IPS-15b (cell line): ENCODE measurements around the gene OR1I1.
"Not testable (repeated sequence)": the region's sequence is repeated elsewhere in the genome, so short reads cannot be mapped to it uniquely, and the experiment has no call there.

Source experiments
- H3K27me3 ChIP-seq: one replicate; pipeline ENCODE4 v1.6.1; 2013; ENCODE audit warnings: low read length; ENCODE audit not compliant: control insufficient read depth, insufficient read depth
- H3K36me3 ChIP-seq: one replicate; pipeline ENCODE4 v1.6.1; 2013; ENCODE audit warnings: low read length; ENCODE audit not compliant: control insufficient read depth, insufficient read depth
- H3K4me1 ChIP-seq: one replicate; pipeline ENCODE4 v1.6.1; 2013; ENCODE audit warnings: mild to moderate bottlenecking, low read length; ENCODE audit not compliant: control insufficient read depth, insufficient read depth
- H3K4me3 ChIP-seq: one replicate; pipeline ENCODE4 v1.5.1; 2013; ENCODE audit warnings: low read depth, low read length
- H3K9ac ChIP-seq: one replicate; pipeline ENCODE4 v1.6.1; 2013; ENCODE audit warnings: low read depth, mild to moderate bottlenecking, low read length
- H3K9me3 ChIP-seq: one replicate; pipeline ENCODE4 v1.6.1; 2013; ENCODE audit warnings: mild to moderate bottlenecking, low read length; ENCODE audit not compliant: control insufficient read depth, insufficient read depth

OR1I1 gene

GRCh38 chr19:15070386-15070785 is 11.6 kb upstream of the OR1I1 start:
- not testable (repeated sequence) for H3K9me3 ChIP-seq, H3K4me3 ChIP-seq, H3K9ac ChIP-seq, H3K4me1 ChIP-seq, H3K27me3 ChIP-seq, H3K36me3 ChIP-seq

GRCh38 chr19:15072930-15073647 is 8.9 kb upstream of the OR1I1 start:
- no peaks in the 10 kb centered on the region for H3K36me3 ChIP-seq
- no peaks in the 10 kb centered on the region for H3K4me1 ChIP-seq
- no peaks in the 10 kb centered on the region for H3K9me3 ChIP-seq
- H3K4me3 ChIP-seq = no peak overlapping the region
- no peaks in the 10 kb centered on the region for H3K27me3 ChIP-seq
- no peak overlapping the region for H3K9ac ChIP-seq

- Histone ChIP-seq H3K9ac (no peak overlapping the region), H3K27me3 (no peaks in the 10 kb centered on the region), H3K36me3 (no peaks in the 10 kb centered on the region), H3K4me3 (no peak overlapping the region), H3K4me1 (no peaks in the 10 kb centered on the region), H3K9me3 (no peaks in the 10 kb centered on the region)
Measured at GRCh38 chr19:15074371-15074770, 7.6 kb upstream of the OR1I1 start.

GRCh38 chr19:15075806-15076205 is 6.2 kb upstream of the OR1I1 start:
- H3K36me3 ChIP-seq = no peaks in the 10 kb centered on the region
- H3K27me3 ChIP-seq = peaks cover 4% of the 10 kb centered on the region
- H3K9me3 ChIP-seq = no peaks in the 10 kb centered on the region
- no peak overlapping the region for H3K4me3 ChIP-seq
- no peaks in the 10 kb centered on the region for H3K4me1 ChIP-seq
- no peak overlapping the region for H3K9ac ChIP-seq

GRCh38 chr19:15080002-15080401 is 2.0 kb upstream of the OR1I1 start:
- H3K27me3 ChIP-seq, H3K9ac ChIP-seq, H3K36me3 ChIP-seq, H3K4me3 ChIP-seq, H3K9me3 ChIP-seq, H3K4me1 ChIP-seq: not testable (repeated sequence)

GRCh38 chr19:15087182-15087581 is 5.2 kb downstream of the OR1I1 start:
- Histone ChIP-seq H3K4me3 (no peak overlapping the region), H3K9me3 (no peaks in the 10 kb centered on the region), H3K4me1 (no peaks in the 10 kb centered on the region), H3K27me3 (peaks cover 14% of the 10 kb centered on the region), H3K36me3 (no peaks in the 10 kb centered on the region), H3K9ac (no peak overlapping the region)

- Histone ChIP-seq H3K9ac (no peak overlapping the region), H3K4me1 (no peaks in the 10 kb centered on the region), H3K27me3 (peaks cover 10% of the 10 kb centered on the region), H3K36me3 (no peaks in the 10 kb centered on the region), H3K9me3 (no peaks in the 10 kb centered on the region), H3K4me3 (peak overlapping the region; percentile 30)
Measured at GRCh38 chr19:15091918-15092753, 10.1 kb downstream of the OR1I1 start.

- no peaks in the 10 kb centered on the region for H3K4me1 ChIP-seq
- H3K36me3 ChIP-seq = no peaks in the 10 kb centered on the region
- no peaks in the 10 kb centered on the region for H3K9me3 ChIP-seq
- H3K9ac ChIP-seq = no peak overlapping the region
- H3K4me3 ChIP-seq = no peak overlapping the region
- H3K27me3 ChIP-seq = peaks cover 3% of the 10 kb centered on the region
Measured at GRCh38 chr19:15093001-15093400, 11.0 kb downstream of the OR1I1 start.

- Histone ChIP-seq H3K36me3 (no peaks in the 10 kb centered on the region), H3K4me1 (no peaks in the 10 kb centered on the region), H3K9me3 (no peaks in the 10 kb centered on the region), H3K4me3 (no peak overlapping the region), H3K27me3 (no peaks in the 10 kb centered on the region), H3K9ac (no peak overlapping the region)
Measured at GRCh38 chr19:15096223-15096622, 14.2 kb downstream of the OR1I1 start.

- not testable (repeated sequence) for H3K4me1 ChIP-seq, H3K4me3 ChIP-seq, H3K9ac ChIP-seq, H3K9me3 ChIP-seq, H3K27me3 ChIP-seq, H3K36me3 ChIP-seq
Measured at GRCh38 chr19:15097980-15098379, 16.0 kb downstream of the OR1I1 start.

- Histone ChIP-seq H3K4me1 (no peaks in the 10 kb centered on the region), H3K4me3 (no peak overlapping the region), H3K9me3 (no peaks in the 10 kb centered on the region), H3K9ac (no peak overlapping the region), H3K27me3 (no peaks in the 10 kb centered on the region), H3K36me3 (no peaks in the 10 kb centered on the region)
Measured at GRCh38 chr19:15098460-15098859, 16.4 kb downstream of the OR1I1 start.

GRCh38 chr19:15099017-15099582 is 17.1 kb downstream of the OR1I1 start:
- Histone ChIP-seq H3K9me3 (no peaks in the 10 kb centered on the region), H3K27me3 (no peaks in the 10 kb centered on the region), H3K4me3 (no peak overlapping the region), H3K9ac (no peak overlapping the region), H3K4me1 (no peaks in the 10 kb centered on the region), H3K36me3 (no peaks in the 10 kb centered on the region)
